ENCODE data around the gene HDAC8.

HDAC8 gene

DNA sequence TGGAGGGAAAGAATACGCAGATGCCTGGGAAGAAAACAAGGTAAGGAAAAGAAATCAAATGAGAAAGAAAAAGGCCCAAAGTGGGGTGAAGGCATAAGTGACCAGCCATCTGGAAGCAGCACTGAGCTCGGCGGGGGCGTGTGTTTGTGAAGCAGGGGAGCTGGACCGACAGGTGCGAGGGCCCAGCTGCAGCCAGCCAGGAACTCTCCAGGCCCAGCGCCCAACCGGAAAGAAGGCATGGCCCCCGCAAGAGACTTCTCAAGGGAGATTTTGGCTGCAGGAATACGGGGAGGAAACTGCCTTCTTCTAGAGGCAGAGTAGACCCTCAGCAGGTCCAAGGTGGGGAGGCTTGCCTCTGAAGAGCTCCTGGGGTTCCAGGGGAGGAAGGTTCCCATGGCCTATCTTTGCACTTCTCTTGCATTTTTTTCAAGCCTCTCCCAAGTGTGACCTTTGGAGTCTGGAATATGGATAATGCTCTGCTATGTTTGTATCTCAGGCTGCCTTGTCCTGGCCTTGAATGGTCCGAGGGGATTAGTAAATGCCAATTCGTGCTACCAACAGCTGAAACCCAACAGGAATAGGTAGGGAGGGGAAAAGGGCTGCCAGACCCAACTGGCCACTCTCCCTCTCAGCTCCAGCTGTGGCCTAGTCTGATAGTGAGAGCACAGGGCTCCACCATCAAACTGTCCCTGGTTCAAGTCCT lies 256.1 kb downstream of the HDAC8 start:
- no peak overlapping the region for H3K14ac ChIP-seq (ENCODE audit: low read length)
- no peak overlapping the region for H3K9ac ChIP-seq (ENCODE audit: low read depth, low read length, poor library complexity)
- no peak overlapping the region for H4K8ac ChIP-seq (ENCODE audit: low read depth, low read length)
- H3K9me3 ChIP-seq (replicated peaks in 1 of 2; ENCODE audit: control insufficient read depth in 2 of 2, insufficient read depth in 1 of 2, low read depth in 1 of 2, low read length in 2 of 2), result no peaks in the 10 kb centered on the region
- H3K27ac ChIP-seq (replicated peaks; ENCODE audit: low read length), result no peak overlapping the region
- no peak overlapping the region for H4K91ac ChIP-seq (ENCODE audit: low read depth, low read length, poor library complexity)
- H2BK120ac ChIP-seq (ENCODE audit: low read depth, low read length), result no peak overlapping the region
- H3K4me3 ChIP-seq (ENCODE audit: low read length in 2 of 2), result no peak overlapping the region
- H3K23ac ChIP-seq (ENCODE audit: low read depth, low read length, poor library complexity), result no peak overlapping the region
- H3K27me3 ChIP-seq (ENCODE audit: control insufficient read depth in 3 of 3, insufficient read depth in 3 of 3, low read depth in 1 of 3, low read length in 3 of 3), result peaks cover 0 to 38% (median 0%) of the 10 kb centered on the region in 3 experiments
- no peaks in the 10 kb centered on the region for H3K36me3 ChIP-seq (replicated peaks in 1 of 2; ENCODE audit: control insufficient read depth in 2 of 2, insufficient read depth in 2 of 2, low read length in 2 of 2)
- peaks cover 0 to 8% of the 10 kb centered on the region in 2 donors for H3K4me1 ChIP-seq (ENCODE audit: control insufficient read depth in 2 of 2, insufficient read depth in 1 of 2, low read depth in 1 of 2, low read length in 2 of 2)
- H2BK15ac ChIP-seq (ENCODE audit: low read length), result no peak overlapping the region
- H3K4me2 ChIP-seq (ENCODE audit: insufficient read depth, low read length, poor library complexity, severe bottlenecking), result no peak overlapping the region
- H2BK5ac ChIP-seq (ENCODE audit: low read length), result no peak overlapping the region
- no peaks in the 10 kb centered on the region for H3K79me1 ChIP-seq (ENCODE audit: low read depth, low read length)
- DNase-seq (ENCODE audit: low spot score), result no peak
- WGBS, 2 donors (ENCODE audit: extremely low coverage in 2 of 2, insufficient read length in 2 of 2, insufficient replicate concordance in 1 of 2), result no CpG with 5 or more reads among the region's 12 CpGs
- H2AK5ac ChIP-seq (ENCODE audit: low read depth, low read length), result no peak overlapping the region
- H2AFZ ChIP-seq (ENCODE audit: low read length), result peak overlapping the region; percentile 53
- H3K18ac ChIP-seq (ENCODE audit: low read length), result no peak overlapping the region
- no peak overlapping the region for H2BK12ac ChIP-seq (ENCODE audit: low read length)
- no peak overlapping the region for H3K4ac ChIP-seq (ENCODE audit: low read length)

GRCh38 chrX:72314881-72315280 lies 257.8 kb downstream of the HDAC8 start:
- no peak overlapping the region for H4K8ac ChIP-seq (ENCODE audit: low read depth, low read length)
- H3K4me2 ChIP-seq (ENCODE audit: insufficient read depth, low read length, poor library complexity, severe bottlenecking), result no peak overlapping the region
- no peak overlapping the region for H3K14ac ChIP-seq (ENCODE audit: low read length)
- no peak overlapping the region for H2AK5ac ChIP-seq (ENCODE audit: low read depth, low read length)
- H2AFZ ChIP-seq (ENCODE audit: low read length), result peak overlapping the region; percentile 4
- H2BK120ac ChIP-seq (ENCODE audit: low read depth, low read length), result no peak overlapping the region
- no peak overlapping the region for H2BK15ac ChIP-seq (ENCODE audit: low read length)
- WGBS, 2 donors (ENCODE audit: extremely low coverage in 2 of 2, insufficient read length in 2 of 2, insufficient replicate concordance in 1 of 2), result no CpG with 5 or more reads among the region's 3 CpGs
- H3K23ac ChIP-seq (ENCODE audit: low read depth, low read length, poor library complexity), result no peak overlapping the region
- no peak overlapping the region for H3K27ac ChIP-seq (replicated peaks; ENCODE audit: low read length)
- H3K9me3 ChIP-seq (replicated peaks in 1 of 2; ENCODE audit: control insufficient read depth in 2 of 2, insufficient read depth in 1 of 2, low read depth in 1 of 2, low read length in 2 of 2), result no peaks in the 10 kb centered on the region
- H3K4ac ChIP-seq (ENCODE audit: low read length), result no peak overlapping the region
- H4K91ac ChIP-seq (ENCODE audit: low read depth, low read length, poor library complexity), result no peak overlapping the region
- peaks cover 0 to 33% (median under 1%) of the 10 kb centered on the region in 3 experiments for H3K27me3 ChIP-seq (ENCODE audit: control insufficient read depth in 3 of 3, insufficient read depth in 3 of 3, low read depth in 1 of 3, low read length in 3 of 3)
- H3K79me1 ChIP-seq (ENCODE audit: low read depth, low read length), result no peaks in the 10 kb centered on the region
- no peak overlapping the region for H2BK12ac ChIP-seq (ENCODE audit: low read length)
- H3K18ac ChIP-seq (ENCODE audit: low read length), result no peak overlapping the region
- peaks cover 0 to 8% of the 10 kb centered on the region in 2 donors for H3K4me1 ChIP-seq (ENCODE audit: control insufficient read depth in 2 of 2, insufficient read depth in 1 of 2, low read depth in 1 of 2, low read length in 2 of 2)
- H2BK5ac ChIP-seq (ENCODE audit: low read length), result no peak overlapping the region
- no peak overlapping the region for H3K4me3 ChIP-seq (ENCODE audit: low read length in 2 of 2)
- DNase-seq (ENCODE audit: low spot score), result no peak
- H3K9ac ChIP-seq (ENCODE audit: low read depth, low read length, poor library complexity), result no peak overlapping the region
- H3K36me3 ChIP-seq (replicated peaks in 1 of 2; ENCODE audit: control insufficient read depth in 2 of 2, insufficient read depth in 2 of 2, low read length in 2 of 2), result no peaks in the 10 kb centered on the region

DNA sequence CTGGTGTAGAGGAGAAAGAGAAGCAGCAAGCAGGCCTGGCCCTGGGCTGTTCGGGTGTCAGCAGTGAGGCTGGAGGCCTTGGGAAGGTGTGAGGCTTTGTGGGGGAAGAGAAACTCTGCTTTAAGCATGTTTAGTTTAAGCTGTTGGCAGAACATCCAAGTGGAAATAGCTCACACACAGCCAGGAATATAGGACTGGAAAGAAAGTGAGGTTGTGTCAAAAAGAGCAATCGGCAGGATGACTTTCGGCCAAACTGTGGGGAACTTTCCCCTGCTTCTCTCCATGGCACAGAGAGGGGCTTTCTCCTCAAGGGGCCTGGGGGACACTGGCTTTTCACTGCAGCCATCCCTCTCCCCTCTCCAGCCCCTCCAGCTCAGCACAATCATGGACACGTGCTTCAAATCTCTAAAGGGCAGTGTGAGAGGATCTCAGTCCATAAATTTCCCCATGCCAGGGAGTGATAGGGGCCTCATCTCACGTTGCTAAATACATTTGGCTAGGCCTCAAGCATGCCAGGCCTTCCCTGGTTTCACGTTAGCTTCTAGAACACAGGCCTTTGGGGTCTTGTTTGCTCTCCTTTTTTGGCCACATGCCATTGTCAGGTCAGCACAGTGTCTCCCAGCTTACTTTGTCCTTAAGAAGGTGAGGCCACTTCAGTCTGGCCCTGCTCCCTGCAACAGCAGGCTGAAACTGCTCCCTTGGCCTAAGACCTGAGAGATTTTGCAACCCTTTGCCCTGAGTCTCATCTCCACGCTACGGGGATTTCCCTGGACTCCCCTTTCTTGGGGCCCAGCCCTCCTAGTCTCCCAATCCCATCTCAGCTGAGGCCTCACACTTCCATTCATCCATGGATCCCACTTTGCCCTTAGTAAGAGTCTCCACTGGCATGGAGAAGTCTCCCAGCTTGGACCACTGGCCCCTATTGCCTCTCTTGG lies 258.7 kb downstream of the HDAC8 start:
- Histone ChIP-seq H3K27me3 (ENCODE audit: control insufficient read depth in 3 of 3, insufficient read depth in 3 of 3, low read depth in 1 of 3, low read length in 3 of 3) (peaks cover 0 to 36% (median 4%) of the 10 kb centered on the region in 3 experiments), H3K4me3 (ENCODE audit: low read length in 2 of 2) (no peak overlapping the region)
- WGBS, 2 donors (ENCODE audit: extremely low coverage in 2 of 2, insufficient read length in 2 of 2, insufficient replicate concordance in 1 of 2), result no CpG with 5 or more reads among the region's 8 CpGs

More for the DNA sequence above, 258.7 kb downstream of the HDAC8 start:
- Histone ChIP-seq H2BK5ac (ENCODE audit: low read length) (no peak overlapping the region), H2AK5ac (ENCODE audit: low read depth, low read length) (no peak overlapping the region), H4K91ac (ENCODE audit: low read depth, low read length, poor library complexity) (no peak overlapping the region), H2BK15ac (ENCODE audit: low read length) (no peak overlapping the region), H3K23ac (ENCODE audit: low read depth, low read length, poor library complexity) (no peak overlapping the region), H2BK120ac (ENCODE audit: low read depth, low read length) (no peak overlapping the region), H3K9ac (ENCODE audit: low read depth, low read length, poor library complexity) (no peak overlapping the region), H3K27ac (replicated peaks; ENCODE audit: low read length) (no peak overlapping the region), H3K9me3 (replicated peaks in 1 of 2; ENCODE audit: control insufficient read depth in 2 of 2, insufficient read depth in 1 of 2, low read depth in 1 of 2, low read length in 2 of 2) (no peaks in the 10 kb centered on the region), H3K18ac (ENCODE audit: low read length) (no peak overlapping the region), H3K14ac (ENCODE audit: low read length) (no peak overlapping the region), H3K36me3 (replicated peaks in 1 of 2; ENCODE audit: control insufficient read depth in 2 of 2, insufficient read depth in 2 of 2, low read length in 2 of 2) (no peaks in the 10 kb centered on the region), H2AFZ (ENCODE audit: low read length) (peak overlapping the region; percentile 4), H3K79me1 (ENCODE audit: low read depth, low read length) (no peaks in the 10 kb centered on the region), H3K4me1 (ENCODE audit: control insufficient read depth in 2 of 2, insufficient read depth in 1 of 2, low read depth in 1 of 2, low read length in 2 of 2) (peaks cover 0 to 13% of the 10 kb centered on the region in 2 donors), H4K8ac (ENCODE audit: low read depth, low read length) (no peak overlapping the region), H3K4ac (ENCODE audit: low read length) (no peak overlapping the region), H3K4me2 (ENCODE audit: insufficient read depth, low read length, poor library complexity, severe bottlenecking) (no peak overlapping the region), H2BK12ac (ENCODE audit: low read length) (no peak overlapping the region)
- DNase-seq (ENCODE audit: low spot score), result no peak
